Gastrocnemius medialis (tissue), 4 donors: ENCODE results near the gene RPS15.

Experiments used
- POLR2A ChIP-seq, 2 donors: fragments of 450-650 bp; IDR thresholded peaks; one replicate each; pipeline ENCODE4 v1.6.1; 2017; ENCODE audit warnings: antibody characterized with exemption in 2 of 2, mild to moderate bottlenecking in 2 of 2, moderate library complexity in 2 of 2
- TF ChIP-seq, protein P1 (sequence below), 5 experiments: fragments of 450-650 bp in 3 of 5; fragments of 200-600 bp in 2 of 5; sonication (generic) in 2 of 5; IDR thresholded peaks in 4 of 5; conservative IDR thresholded peaks in 1 of 5; 1 replicate in 4 of 5; 2 replicates in 1 of 5; pipeline ENCODE4 v1.5.1; 2016 to 2019; ENCODE audit warnings: antibody characterized with exemption in 5 of 5, mild to moderate bottlenecking in 3 of 5, moderate library complexity in 3 of 5

DNA sequence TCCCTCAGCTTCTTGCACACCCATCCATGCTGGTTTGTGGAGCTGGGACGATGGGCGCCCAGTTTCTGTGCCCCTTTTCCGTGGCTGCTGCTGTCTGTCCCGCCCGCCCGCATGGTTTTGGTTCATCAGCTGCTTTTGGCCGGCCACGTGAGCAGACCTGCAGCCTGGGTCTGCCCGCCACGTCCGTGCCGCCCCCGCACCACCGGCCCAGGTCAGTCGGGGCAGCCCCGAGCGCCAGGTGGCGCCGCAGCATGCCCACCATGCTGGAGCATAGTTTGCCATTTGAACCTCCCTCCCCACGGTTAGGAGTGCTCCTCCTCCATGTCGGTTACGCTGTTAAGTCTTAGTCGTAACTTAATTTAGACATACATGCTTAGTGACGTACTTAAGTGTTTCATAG, 15.3 kb upstream of the RPS15 start:
- no peak for TF ChIP-seq POLR2A (IDR thresholded peaks at IDR 0.05)
- TF ChIP-seq, protein P1, sequence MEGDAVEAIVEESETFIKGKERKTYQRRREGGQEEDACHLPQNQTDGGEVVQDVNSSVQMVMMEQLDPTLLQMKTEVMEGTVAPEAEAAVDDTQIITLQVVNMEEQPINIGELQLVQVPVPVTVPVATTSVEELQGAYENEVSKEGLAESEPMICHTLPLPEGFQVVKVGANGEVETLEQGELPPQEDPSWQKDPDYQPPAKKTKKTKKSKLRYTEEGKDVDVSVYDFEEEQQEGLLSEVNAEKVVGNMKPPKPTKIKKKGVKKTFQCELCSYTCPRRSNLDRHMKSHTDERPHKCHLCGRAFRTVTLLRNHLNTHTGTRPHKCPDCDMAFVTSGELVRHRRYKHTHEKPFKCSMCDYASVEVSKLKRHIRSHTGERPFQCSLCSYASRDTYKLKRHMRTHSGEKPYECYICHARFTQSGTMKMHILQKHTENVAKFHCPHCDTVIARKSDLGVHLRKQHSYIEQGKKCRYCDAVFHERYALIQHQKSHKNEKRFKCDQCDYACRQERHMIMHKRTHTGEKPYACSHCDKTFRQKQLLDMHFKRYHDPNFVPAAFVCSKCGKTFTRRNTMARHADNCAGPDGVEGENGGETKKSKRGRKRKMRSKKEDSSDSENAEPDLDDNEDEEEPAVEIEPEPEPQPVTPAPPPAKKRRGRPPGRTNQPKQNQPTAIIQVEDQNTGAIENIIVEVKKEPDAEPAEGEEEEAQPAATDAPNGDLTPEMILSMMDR (IDR thresholded peaks at IDR 0.05 in 4 of 5, conservative IDR thresholded peaks at IDR 0.05 in 1 of 5), result no peak
